Stimulated activated naive CD8-positive, alpha-beta T cell treated with anti-CD3 and anti-CD28 coated beads, Interleukin-15, Interleukin-2, amounts not matched to agents 100 ng/mL and 50 ng/mL, for 24 hours (primary cell): ENCODE data around the gene FXR1.
A peak's percentile ranks its signal among the peaks of the same experiment; 100 is the strongest.
"Not testable (repeated sequence)": the region's sequence is repeated elsewhere in the genome, so short reads cannot be mapped to it uniquely, and the experiment has no call there.

Experiments
- H3K27ac Mint-ChIP-seq: one replicate; pipeline ENCODE4 v1.8.0; 2021; ENCODE audit warnings: mild to moderate bottlenecking, mixed read lengths
- H3K27me3 Mint-ChIP-seq: one replicate; pipeline ENCODE4 v1.8.0; 2021; ENCODE audit warnings: mixed read lengths
- H3K36me3 Mint-ChIP-seq: one replicate; pipeline ENCODE4 v1.8.0; 2021; ENCODE audit warnings: low read depth, mixed read lengths
- H3K4me1 Mint-ChIP-seq: one replicate; pipeline ENCODE4 v1.8.0; 2021; ENCODE audit warnings: low read depth, mixed read lengths
- H3K4me3 Mint-ChIP-seq: one replicate; pipeline ENCODE4 v1.8.0; 2021; ENCODE audit warnings: mild to moderate bottlenecking, mixed read lengths
- H3K9me3 Mint-ChIP-seq: one replicate; pipeline ENCODE4 v1.8.0; 2021; ENCODE audit warnings: mixed read lengths

FXR1 gene

DNA sequence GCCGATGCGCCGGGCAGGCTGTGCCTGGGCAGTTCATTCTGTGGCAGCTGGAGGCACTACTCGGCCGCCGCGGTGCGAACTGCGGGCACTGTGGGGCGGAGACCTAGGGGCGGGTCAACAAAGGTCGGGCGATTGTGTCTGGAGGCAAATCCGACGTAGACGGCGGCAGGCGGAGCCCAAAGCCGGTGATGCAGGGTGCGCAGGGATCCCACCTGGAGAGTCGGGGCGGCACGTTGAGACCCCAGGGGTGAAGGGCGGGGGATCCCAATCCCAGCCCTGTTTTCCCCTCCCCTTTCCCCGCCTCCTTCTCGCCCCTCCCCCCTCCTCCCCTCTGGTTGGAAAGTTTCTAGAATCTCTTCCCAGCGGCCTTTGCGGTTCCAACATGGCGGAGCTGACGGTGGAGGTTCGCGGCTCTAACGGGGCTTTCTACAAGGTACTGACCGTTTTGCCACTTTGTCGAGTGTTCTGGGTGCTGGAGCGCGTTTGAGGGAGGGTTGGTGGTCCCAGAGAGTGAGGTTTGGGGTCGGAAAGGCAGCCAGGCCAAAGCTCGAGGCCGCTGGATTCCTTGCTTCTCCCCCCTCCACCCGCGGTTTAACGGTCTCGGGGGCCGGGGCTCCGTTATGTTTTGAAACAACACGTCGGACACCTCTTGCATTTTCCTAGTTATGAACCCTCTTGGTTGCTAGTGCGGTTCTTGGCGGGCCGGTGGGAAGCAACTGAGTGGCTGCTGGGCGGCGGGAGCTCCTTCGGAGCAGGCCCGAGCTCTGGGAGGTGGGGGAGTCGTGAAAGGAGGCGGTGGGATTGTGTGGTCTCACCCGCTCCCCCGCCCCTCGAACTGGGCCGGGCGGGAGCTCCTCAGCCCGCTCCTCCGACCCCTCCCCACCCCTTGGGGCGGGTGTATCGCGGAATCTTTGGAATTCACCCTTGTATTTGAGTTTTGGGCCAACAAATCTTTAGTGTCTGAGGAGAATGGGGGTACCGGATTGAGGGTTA is at the start of gene FXR1:
Gene FXR1, plus strand, starts transcription at position 367 of the 993 bp plus-strand sequence. Its CDS starts 16 bp downstream, at position 383.
- Mint-ChIP-seq H3K4me3 (peak within 1 kb of the TSS; percentile 96), H3K27me3 (no peaks in the 10 kb centered on the region), H3K36me3 (peaks cover 35% of the 10 kb centered on the region), H3K9me3 (no peaks in the 10 kb centered on the region), H3K4me1 (peaks cover 67% of the 10 kb centered on the region), H3K27ac (peak within 1 kb of the TSS; percentile 93)

- Mint-ChIP-seq H3K36me3 (no peaks in the 10 kb centered on the region), H3K27me3 (peaks cover 39% of the 10 kb centered on the region), H3K9me3 (no peaks in the 10 kb centered on the region), H3K27ac (no peak overlapping the region), H3K4me1 (no peaks in the 10 kb centered on the region), H3K4me3 (no peak overlapping the region)
Observed at GRCh38 chr3:180870008-180870699, 42.3 kb upstream of the FXR1 start.

- H3K36me3 Mint-ChIP-seq = no peaks in the 10 kb centered on the region
- no peaks in the 10 kb centered on the region for H3K9me3 Mint-ChIP-seq
- no peak overlapping the region for H3K27ac Mint-ChIP-seq
- H3K27me3 Mint-ChIP-seq = peaks cover 30% of the 10 kb centered on the region
- no peaks in the 10 kb centered on the region for H3K4me1 Mint-ChIP-seq
- H3K4me3 Mint-ChIP-seq = no peak overlapping the region
Observed at GRCh38 chr3:180871901-180872300, 40.6 kb upstream of the FXR1 start.

GRCh38 chr3:180872430-180872829 is 40.0 kb upstream of the FXR1 start:
- not testable (repeated sequence) for H3K9me3 Mint-ChIP-seq, H3K4me3 Mint-ChIP-seq, H3K4me1 Mint-ChIP-seq, H3K27ac Mint-ChIP-seq, H3K36me3 Mint-ChIP-seq
- H3K27me3 Mint-ChIP-seq = peaks cover 32% of the 10 kb centered on the region

DNA sequence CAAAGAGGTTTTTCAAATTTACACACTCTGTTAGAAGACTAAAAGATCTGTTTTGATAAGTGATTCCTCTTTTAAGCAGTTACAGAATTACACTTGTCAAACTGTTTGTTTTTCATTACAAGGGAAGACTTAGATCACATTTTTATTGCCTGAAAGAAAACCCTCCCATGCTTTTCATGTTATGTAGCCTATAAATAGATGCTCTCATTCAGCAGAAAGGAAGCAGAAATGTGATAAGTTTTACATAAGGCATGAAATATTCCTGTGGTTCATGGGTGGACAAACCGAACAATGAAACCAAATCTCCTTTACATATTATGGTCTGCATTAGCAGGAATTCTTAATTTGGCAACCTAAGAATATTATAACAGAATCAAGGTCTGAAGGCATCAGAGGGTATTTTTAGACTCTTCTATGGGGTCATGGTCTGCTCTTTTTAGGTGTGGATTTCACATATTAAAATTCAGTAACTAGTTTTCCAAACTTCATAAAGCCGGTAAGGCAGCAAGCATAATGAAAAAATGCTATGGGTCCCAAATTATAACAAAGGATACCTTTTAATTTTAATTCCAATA is 37.3 kb upstream of the FXR1 start:
- Mint-ChIP-seq H3K9me3 (no peaks in the 10 kb centered on the region), H3K4me3 (no peak overlapping the region), H3K27ac (no peak overlapping the region), H3K4me1 (no peaks in the 10 kb centered on the region), H3K36me3 (no peaks in the 10 kb centered on the region), H3K27me3 (peaks cover 17% of the 10 kb centered on the region)

- Mint-ChIP-seq H3K36me3 (no peaks in the 10 kb centered on the region), H3K9me3 (peaks cover under 1% of the 10 kb centered on the region), H3K27me3 (peaks cover 17% of the 10 kb centered on the region), H3K4me1 (no peaks in the 10 kb centered on the region), H3K4me3 (no peak overlapping the region), H3K27ac (no peak overlapping the region)
Observed at GRCh38 chr3:180881065-180881801, 31.2 kb upstream of the FXR1 start.

- Mint-ChIP-seq H3K4me3 (no peak overlapping the region), H3K9me3 (peaks cover 9% of the 10 kb centered on the region), H3K27me3 (peaks cover 21% of the 10 kb centered on the region), H3K27ac (no peak overlapping the region), H3K36me3 (no peaks in the 10 kb centered on the region), H3K4me1 (no peaks in the 10 kb centered on the region)
Observed at GRCh38 chr3:180882115-180882514, 30.4 kb upstream of the FXR1 start.

DNA sequence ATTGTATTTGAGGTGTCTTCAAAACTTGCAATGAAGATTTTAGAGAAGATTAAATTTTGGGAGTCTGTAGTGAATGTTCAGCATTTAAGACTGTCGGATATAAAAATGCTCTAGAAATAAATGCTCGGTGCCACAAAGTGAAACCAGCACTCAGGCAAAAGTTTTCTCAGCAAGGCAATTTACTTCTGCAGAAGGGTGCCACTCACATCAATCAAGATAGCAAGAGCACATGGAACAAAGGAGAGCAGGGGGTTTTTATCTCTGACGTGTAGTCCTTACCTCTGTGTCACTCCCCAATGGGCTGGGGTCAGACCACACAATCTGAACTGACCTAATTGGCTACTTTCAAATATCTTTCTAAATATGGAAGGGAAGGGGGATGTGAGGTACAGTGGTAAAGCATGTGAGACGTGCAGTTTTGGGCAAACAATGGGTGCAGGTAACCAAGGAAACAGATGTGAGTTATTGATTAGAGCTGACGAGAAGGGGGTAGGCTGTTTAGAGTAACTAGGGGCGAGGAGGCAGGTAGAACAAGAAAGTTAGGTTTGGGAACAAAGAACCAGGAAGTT is 23.4 kb upstream of the FXR1 start:
- peaks cover 25% of the 10 kb centered on the region for H3K9me3 Mint-ChIP-seq
- no peak overlapping the region for H3K4me3 Mint-ChIP-seq
- H3K27me3 Mint-ChIP-seq = peaks cover 7% of the 10 kb centered on the region
- H3K36me3 Mint-ChIP-seq = no peaks in the 10 kb centered on the region
- H3K27ac Mint-ChIP-seq = no peak overlapping the region
- no peaks in the 10 kb centered on the region for H3K4me1 Mint-ChIP-seq

- H3K36me3 Mint-ChIP-seq = no peaks in the 10 kb centered on the region
- H3K4me1 Mint-ChIP-seq = no peaks in the 10 kb centered on the region
- H3K4me3 Mint-ChIP-seq = no peak overlapping the region
- peaks cover 14% of the 10 kb centered on the region for H3K9me3 Mint-ChIP-seq
- peaks cover 7% of the 10 kb centered on the region for H3K27me3 Mint-ChIP-seq
- H3K27ac Mint-ChIP-seq = no peak overlapping the region
Observed at GRCh38 chr3:180898572-180898971, 13.9 kb upstream of the FXR1 start.

- peak overlapping the region; percentile 44 for H3K4me3 Mint-ChIP-seq
- H3K4me1 Mint-ChIP-seq = peaks cover 38% of the 10 kb centered on the region
- H3K27ac Mint-ChIP-seq = peak overlapping the region; percentile 70
- no peaks in the 10 kb centered on the region for H3K9me3 Mint-ChIP-seq
- H3K27me3 Mint-ChIP-seq = peaks cover 4% of the 10 kb centered on the region
- peaks cover 19% of the 10 kb centered on the region for H3K36me3 Mint-ChIP-seq
Observed at GRCh38 chr3:180909369-180910127, 2.9 kb upstream of the FXR1 start.

- peaks cover 31% of the 10 kb centered on the region for H3K36me3 Mint-ChIP-seq
- H3K9me3 Mint-ChIP-seq = no peaks in the 10 kb centered on the region
- peaks cover 3% of the 10 kb centered on the region for H3K27me3 Mint-ChIP-seq
- peak overlapping the region; percentile 36 for H3K27ac Mint-ChIP-seq
- peaks cover 51% of the 10 kb centered on the region for H3K4me1 Mint-ChIP-seq
- no peak overlapping the region for H3K4me3 Mint-ChIP-seq
Observed at GRCh38 chr3:180910823-180911222, 1.6 kb upstream of the FXR1 start.

- Mint-ChIP-seq H3K4me1 (peaks cover 60% of the 10 kb centered on the region), H3K4me3 (peak overlapping the region; percentile 96), H3K27me3 (no peaks in the 10 kb centered on the region), H3K36me3 (peaks cover 35% of the 10 kb centered on the region), H3K27ac (peak overlapping the region; percentile 93), H3K9me3 (no peaks in the 10 kb centered on the region)
Observed at GRCh38 chr3:180911876-180912303, 580 bp upstream of the FXR1 start.

DNA sequence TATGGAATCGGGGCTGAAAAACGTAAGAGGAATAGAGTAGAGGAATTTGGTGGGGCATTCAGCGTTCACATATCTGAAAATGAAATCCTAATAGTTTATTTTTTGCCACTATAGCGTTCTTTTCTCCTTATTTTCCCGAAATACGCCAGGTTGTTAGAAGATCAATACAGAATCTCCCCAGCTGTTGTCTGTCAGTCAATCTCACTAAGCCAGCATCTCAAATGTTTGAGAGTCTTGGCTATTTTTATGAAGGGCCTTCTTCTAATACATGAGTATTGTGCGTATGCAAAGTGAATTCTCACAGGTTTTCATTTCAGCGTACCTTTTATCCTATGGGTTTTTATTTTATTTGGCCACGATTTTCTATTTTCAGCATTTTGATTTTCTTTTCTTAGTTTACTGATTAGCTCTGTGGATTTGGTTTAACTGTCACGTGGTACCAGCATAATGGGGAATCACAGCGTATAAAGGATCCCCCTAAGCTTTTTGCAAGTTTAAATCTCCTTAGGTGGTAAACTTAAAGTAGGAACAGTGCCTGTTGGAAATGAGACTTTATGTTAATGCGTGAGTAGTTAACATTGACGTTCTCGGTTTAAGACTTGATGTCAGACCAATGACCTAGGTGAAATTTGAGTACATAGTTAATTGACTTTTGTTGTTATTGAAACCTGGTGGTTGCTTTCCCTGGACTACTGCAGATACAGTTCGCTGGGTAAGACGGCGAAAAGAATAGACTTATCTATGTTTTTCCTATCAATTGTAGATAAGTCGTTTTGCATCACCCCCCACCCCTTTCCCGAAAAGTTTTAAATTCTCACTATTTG is 1.3 kb downstream of the FXR1 start:
- Mint-ChIP-seq H3K27ac (peak overlapping the region; percentile 93), H3K27me3 (no peaks in the 10 kb centered on the region), H3K36me3 (peaks cover 42% of the 10 kb centered on the region), H3K4me1 (peaks cover 79% of the 10 kb centered on the region), H3K4me3 (peak overlapping the region; percentile 96), H3K9me3 (no peaks in the 10 kb centered on the region)
